HepG2 (cell line): ENCODE results near the gene HSPB2. TPM values are rescaled to one million over a fixed set of nuclear protein-coding genes. Genes with fewer than 3 reads are reported as not detected.

ENCODE experiments used
- ADNP ChIP-seq: sonication (generic); formaldehyde crosslinking; IDR thresholded peaks from 2 replicates; pipeline ENCODE4 v1.4.0; 2020; ENCODE audit warnings: missing genetic modification reagents
- CBX1 ChIP-seq: IDR thresholded peaks from one replicate; pipeline ENCODE4 v1.6.1; 2016; ENCODE audit warnings: antibody characterized with exemption, low read depth
- CREM ChIP-seq, 2 experiments: sonication (generic) in 1 of 2; formaldehyde crosslinking in 1 of 2; IDR thresholded peaks; 2 replicates each; pipeline versions ENCODE4 v1.4.0 to v1.6.1; 2016 to 2020; ENCODE audit warnings: antibody characterized with exemption in 1 of 2, mild to moderate bottlenecking in 1 of 2, missing genetic modification reagents in 1 of 2
- FOXK1 ChIP-seq: sonication (generic); formaldehyde crosslinking; IDR thresholded peaks from 2 replicates; pipeline ENCODE4 v1.4.0; 2020; ENCODE audit warnings: low read depth, missing genetic modification reagents, borderline replicate concordance
- GABPB1 ChIP-seq: IDR thresholded peaks from 2 replicates; pipeline ENCODE4 v1.6.1; 2016; ENCODE audit warnings: mild to moderate bottlenecking, missing genetic modification reagents, moderate library complexity, missing compliant biosample characterization
- HDAC2 ChIP-seq: sonication (generic); formaldehyde crosslinking; IDR thresholded peaks from 2 replicates; pipeline ENCODE4 v1.4.0; 2020; ENCODE audit warnings: missing genetic modification reagents
- ISX ChIP-seq: sonication (generic); formaldehyde crosslinking; conservative IDR thresholded peaks from 2 replicates; pipeline ENCODE4 v1.5.0; 2020; ENCODE audit warnings: missing genetic modification reagents
- KLF11 ChIP-seq: IDR thresholded peaks from 2 replicates; pipeline ENCODE4 v1.6.1; 2016; ENCODE audit warnings: missing compliant biosample characterization
- RFX1 ChIP-seq: fragments of 450-650 bp; IDR thresholded peaks from 2 replicates; pipeline ENCODE4 v1.6.1; 2017
- TFDP1 ChIP-seq: IDR thresholded peaks from 2 replicates; pipeline ENCODE4 v1.6.1; 2016; ENCODE audit warnings: missing compliant biosample characterization, missing genetic modification reagents, borderline replicate concordance
- ZFP82 ChIP-seq: sonication (generic); formaldehyde crosslinking; IDR thresholded peaks from 2 replicates; pipeline ENCODE4 v1.5.1; 2020; ENCODE audit warnings: mild to moderate bottlenecking, missing genetic modification reagents, borderline replicate concordance
- ZHX2 ChIP-seq, 2 experiments: sonication (generic) in 1 of 2; formaldehyde crosslinking in 1 of 2; IDR thresholded peaks; 2 replicates each; pipeline versions ENCODE4 v1.6.1 to v1.9.0; 2014 to 2022; ENCODE audit warnings: antibody characterized with exemption in 1 of 2, borderline replicate concordance in 1 of 2, inconsistent platforms in 1 of 2, low read depth in 1 of 2, missing genetic modification reagents in 1 of 2
- ZNF180 ChIP-seq: sonication (generic); formaldehyde crosslinking; IDR thresholded peaks from 2 replicates; pipeline ENCODE4 v1.4.0; 2020; ENCODE audit warnings: low read depth, missing genetic modification reagents, borderline replicate concordance
- ZNF30 ChIP-seq: sonication (generic); formaldehyde crosslinking; IDR thresholded peaks from 2 replicates; pipeline ENCODE4 v1.5.0; 2020; ENCODE audit warnings: mild to moderate bottlenecking, missing genetic modification reagents
- ZNF331 ChIP-seq: sonication (generic); formaldehyde crosslinking; IDR thresholded peaks from 2 replicates; pipeline ENCODE4 v1.4.0; 2020; ENCODE audit warnings: missing genetic modification reagents
- ZNF761 ChIP-seq: sonication (generic); formaldehyde crosslinking; conservative IDR thresholded peaks from 2 replicates; pipeline ENCODE4 v1.4.0; 2020; ENCODE audit warnings: mild to moderate bottlenecking, missing genetic modification reagents
- polyA plus RNA-seq, 8 experiments: library from polyadenylated mRNA; depleted of rRNA in 3 of 8; stranded (reverse) in 7 of 8; unstranded in 1 of 8; fragments of >200 nt; fragmentation: Illumina TruSeq in 4 of 8; extraction: Trizol in 4 of 8; gene quantifications; 2 replicates each; pipeline versions ENCODE4 v1.2.1 to v1.2.3, GENCODE V29; 2011 to 2016; ENCODE audit warnings: low read depth in 4 of 8, missing spikeins in 1 of 8, mixed read lengths in 1 of 8; ENCODE audit not compliant: insufficient read depth in 1 of 8
- total RNA-seq, 5 experiments: library from RNA; depleted of rRNA; stranded (reverse); fragments of >200 nt; fragmentation: Illumina TruSeq; extraction: Trizol; gene quantifications; 2 replicates each; pipeline ENCODE4 v1.2.3, GENCODE V29; 2016; ENCODE audit warnings: low read depth in 1 of 5
- TF ChIP-seq, protein P1 (sequence below): sonication (generic); formaldehyde crosslinking; IDR thresholded peaks from 2 replicates; pipeline ENCODE4 v1.4.0; 2020; ENCODE audit warnings: mild to moderate bottlenecking, low read depth, missing genetic modification reagents
- TF ChIP-seq, protein P2 (sequence below): IDR thresholded peaks from 2 replicates; pipeline ENCODE4 v1.4.0; 2020; ENCODE audit warnings: mild to moderate bottlenecking, missing genetic modification reagents

Gene HSPB2
- total and polyA plus RNA-seq, 2 of the 13 experiments (the other 11 are each of a cell fraction or from before 2014, with no cell fraction given): 0.04 TPM; not detected in 1

- TF ChIP-seq ZHX2 (IDR thresholded peaks at IDR 0.05; ENCODE audit: low read depth) (no peak), ZHX2 (CRISPR knock-in tag; IDR thresholded peaks at IDR 0.05; ENCODE audit: borderline replicate concordance) (no peak), ZNF331 (CRISPR knock-in tag) (peak; percentile 45; the same call in 1 of the 2 replicates), ZFP82 (CRISPR knock-in tag) (no peak), HDAC2 (peak; percentile 70), ZNF761 (CRISPR knock-in tag) (0 out of 2 replicates have a peak, but pooled peaks have one; percentile 33), GABPB1 (CRISPR knock-in tag) (0 out of 2 replicates have a peak, but pooled peaks have one; percentile 11), CREM (IDR thresholded peaks at IDR 0.05) (peak; percentile 67), CREM (CRISPR knock-in tag; IDR thresholded peaks at IDR 0.05) (no peak), ADNP (no peak), ISX (CRISPR knock-in tag) (no peak), CBX1 (no peak), TFDP1 (CRISPR knock-in tag) (no peak), KLF11 (0 out of 2 replicates have a peak, but pooled peaks have one; percentile 33), FOXK1 (CRISPR knock-in tag) (peak; percentile 47; the same call in 1 of the 2 replicates), ZNF180 (CRISPR knock-in tag) (no peak), RFX1 (no peak), ZNF30 (no peak)
- TF ChIP-seq, protein P1, sequence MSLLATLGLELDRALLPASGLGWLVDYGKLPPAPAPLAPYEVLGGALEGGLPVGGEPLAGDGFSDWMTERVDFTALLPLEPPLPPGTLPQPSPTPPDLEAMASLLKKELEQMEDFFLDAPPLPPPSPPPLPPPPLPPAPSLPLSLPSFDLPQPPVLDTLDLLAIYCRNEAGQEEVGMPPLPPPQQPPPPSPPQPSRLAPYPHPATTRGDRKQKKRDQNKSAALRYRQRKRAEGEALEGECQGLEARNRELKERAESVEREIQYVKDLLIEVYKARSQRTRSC (CRISPR knock-in tag): no peak
- TF ChIP-seq, protein P2, sequence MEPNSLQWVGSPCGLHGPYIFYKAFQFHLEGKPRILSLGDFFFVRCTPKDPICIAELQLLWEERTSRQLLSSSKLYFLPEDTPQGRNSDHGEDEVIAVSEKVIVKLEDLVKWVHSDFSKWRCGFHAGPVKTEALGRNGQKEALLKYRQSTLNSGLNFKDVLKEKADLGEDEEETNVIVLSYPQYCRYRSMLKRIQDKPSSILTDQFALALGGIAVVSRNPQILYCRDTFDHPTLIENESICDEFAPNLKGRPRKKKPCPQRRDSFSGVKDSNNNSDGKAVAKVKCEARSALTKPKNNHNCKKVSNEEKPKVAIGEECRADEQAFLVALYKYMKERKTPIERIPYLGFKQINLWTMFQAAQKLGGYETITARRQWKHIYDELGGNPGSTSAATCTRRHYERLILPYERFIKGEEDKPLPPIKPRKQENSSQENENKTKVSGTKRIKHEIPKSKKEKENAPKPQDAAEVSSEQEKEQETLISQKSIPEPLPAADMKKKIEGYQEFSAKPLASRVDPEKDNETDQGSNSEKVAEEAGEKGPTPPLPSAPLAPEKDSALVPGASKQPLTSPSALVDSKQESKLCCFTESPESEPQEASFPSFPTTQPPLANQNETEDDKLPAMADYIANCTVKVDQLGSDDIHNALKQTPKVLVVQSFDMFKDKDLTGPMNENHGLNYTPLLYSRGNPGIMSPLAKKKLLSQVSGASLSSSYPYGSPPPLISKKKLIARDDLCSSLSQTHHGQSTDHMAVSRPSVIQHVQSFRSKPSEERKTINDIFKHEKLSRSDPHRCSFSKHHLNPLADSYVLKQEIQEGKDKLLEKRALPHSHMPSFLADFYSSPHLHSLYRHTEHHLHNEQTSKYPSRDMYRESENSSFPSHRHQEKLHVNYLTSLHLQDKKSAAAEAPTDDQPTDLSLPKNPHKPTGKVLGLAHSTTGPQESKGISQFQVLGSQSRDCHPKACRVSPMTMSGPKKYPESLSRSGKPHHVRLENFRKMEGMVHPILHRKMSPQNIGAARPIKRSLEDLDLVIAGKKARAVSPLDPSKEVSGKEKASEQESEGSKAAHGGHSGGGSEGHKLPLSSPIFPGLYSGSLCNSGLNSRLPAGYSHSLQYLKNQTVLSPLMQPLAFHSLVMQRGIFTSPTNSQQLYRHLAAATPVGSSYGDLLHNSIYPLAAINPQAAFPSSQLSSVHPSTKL: peak; percentile 82
Measured at GRCh38 chr11:111935317-111936039, 22.9 kb downstream of the HSPB2 start (continued).
